ENCODE results near the gene GAREM1.
A peak's percentile ranks its signal among the peaks of the same experiment; 100 is the strongest.
"Not testable (repeated sequence)": the region's sequence is repeated elsewhere in the genome, so short reads cannot be mapped to it uniquely, and the experiment has no call there.

The GAREM1 gene

DNA sequence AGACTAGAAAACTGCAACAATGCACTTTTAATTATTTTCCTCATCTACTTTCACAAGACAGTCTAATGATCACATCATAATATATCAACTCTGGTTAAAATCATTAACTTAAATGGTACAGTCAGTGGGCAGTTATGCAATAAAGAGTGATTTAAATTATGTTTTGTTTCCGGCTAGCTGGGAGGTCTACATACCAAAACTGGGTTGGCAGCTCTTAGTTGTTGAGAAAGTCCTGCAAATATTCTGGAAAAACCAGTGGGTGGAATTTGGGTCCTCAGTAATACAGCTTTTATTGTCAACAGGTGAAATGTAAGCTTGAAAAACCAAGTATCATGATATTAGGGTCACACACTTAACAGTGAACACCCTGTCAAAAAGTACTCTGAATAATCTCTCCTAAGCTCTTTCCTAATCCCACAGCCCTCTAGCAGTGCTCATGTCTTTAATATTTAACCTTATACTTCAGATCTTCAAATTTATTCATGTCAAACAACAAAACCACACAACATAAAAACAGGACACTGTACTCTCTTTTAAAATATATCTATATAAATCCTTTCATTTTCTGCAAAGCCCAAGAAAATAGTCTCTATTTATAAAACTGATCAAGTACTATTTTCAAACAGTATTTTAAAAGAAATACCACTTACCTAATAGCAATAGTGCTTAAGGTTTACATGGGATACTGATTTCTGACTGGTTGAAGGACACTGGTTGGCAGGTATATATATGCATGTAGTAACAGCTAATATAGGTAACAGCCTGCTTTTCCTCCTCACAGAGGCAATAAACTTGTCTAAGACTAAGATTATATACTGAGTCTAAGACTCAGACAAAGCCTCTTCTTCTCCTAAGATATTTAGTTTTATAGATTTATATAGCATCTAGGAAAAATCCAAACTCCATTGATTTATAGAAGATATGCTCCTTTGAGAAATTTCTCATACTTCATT is 103.8 kb downstream of the GAREM1 start:
- no peak for DNase-seq

DNA sequence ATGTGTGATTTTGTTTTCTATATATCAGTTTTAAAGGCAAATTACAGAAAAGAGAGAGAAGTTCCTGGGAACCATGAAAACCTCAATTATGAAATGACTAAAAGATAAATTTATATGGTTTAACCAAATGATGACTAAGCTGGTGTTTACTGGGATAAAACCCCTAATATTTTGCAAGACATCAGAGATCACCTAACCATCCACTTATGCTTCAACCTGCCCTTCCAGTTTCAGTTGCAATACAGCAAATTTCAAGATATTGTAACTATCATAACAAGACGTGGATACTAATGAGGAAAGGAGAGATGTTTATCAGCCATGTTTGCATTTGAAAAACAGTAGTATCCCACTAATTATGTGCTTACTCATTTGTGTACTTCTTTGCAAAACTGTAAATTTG is 108.2 kb downstream of the GAREM1 start:
- DNase-seq = no peak

DNA sequence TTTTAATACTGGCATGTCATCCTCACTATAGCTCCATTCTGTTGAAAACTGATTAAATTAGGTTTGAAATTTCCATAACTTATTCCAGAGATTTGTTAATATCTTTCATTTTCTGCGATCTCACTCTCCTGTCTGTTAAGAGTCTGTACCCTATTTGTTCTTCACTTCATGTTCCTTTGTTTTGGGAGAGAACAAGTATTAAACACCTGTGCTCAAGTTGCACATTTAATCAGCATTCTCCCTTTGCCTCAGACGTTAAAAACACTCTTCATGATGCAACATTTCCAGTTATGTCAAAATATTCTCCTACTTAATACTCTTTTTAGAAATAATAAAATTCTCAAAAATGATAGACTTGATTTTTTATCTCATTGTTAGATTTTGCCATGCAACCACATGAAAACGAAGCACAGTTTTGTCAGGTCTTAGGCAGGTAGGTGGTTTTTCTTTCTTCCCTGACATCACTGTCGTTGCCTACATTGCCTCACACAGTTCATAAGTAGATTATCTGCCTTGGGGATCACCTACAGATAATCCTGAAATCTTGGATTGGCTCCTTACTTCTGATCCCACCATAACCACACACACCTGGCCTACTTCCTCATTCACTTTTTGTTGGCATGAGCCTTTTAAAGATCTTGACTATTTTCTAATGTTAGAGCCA is 109.9 kb downstream of the GAREM1 start:
- no peak for DNase-seq

DNA sequence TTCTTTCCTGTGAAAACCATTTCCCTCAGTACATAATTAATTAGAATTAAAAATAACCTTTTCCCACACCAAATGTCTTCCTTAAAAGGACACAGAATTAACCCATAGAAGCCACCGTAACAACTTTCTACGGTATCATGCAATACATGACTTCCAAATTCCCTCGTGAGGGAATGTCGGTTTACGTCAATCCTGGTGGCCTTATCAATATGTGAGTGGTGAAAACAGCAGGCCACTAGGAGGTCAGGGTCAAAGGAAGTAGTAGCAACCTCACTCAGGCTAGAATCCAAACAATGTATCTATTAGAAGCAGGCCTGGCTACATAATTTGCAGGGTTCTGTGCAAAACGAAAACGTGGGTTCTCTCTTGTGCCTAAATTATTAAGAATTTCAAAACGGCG is 112.2 kb downstream of the GAREM1 start:
- no peak for DNase-seq

DNA sequence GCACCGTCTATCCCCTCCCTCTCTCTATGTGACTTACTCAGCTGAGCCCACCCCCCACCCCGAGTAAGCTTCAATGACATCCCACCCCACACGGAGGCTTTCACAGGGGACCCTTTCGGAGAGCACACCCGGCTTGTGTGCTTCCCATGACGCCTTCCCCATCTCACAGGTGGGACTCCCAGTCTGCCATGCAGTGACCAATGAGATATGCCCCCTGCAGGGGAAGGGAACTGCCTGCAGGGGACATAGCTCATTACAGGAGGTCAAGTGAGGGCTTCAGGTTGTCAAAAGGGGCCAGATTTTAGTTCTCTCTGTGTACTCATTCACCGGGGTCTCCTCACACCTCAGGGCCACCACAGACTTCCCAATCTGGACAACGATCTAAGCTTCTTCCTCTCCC is 112.6 kb downstream of the GAREM1 start:
- DNase-seq = no peak

DNA sequence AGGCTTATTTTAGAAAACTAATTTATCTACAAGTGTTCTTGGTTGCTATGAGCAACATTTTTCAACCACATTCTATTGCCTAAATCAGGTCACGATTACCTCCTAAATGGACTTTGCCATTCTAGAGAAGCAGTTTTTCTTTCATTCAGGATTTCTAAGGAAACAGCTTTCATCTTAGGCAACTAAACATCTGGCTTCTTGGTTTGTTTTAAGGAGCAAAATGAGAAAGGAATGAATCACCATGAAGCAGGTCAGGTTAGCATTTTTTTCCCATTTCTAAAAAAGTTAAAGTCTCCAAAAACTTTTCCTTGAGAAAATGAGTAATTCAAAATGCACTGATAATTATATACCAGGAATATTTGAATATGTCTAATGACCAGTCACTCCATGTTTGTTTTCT is 114.8 kb downstream of the GAREM1 start:
- no peak for DNase-seq

DNA sequence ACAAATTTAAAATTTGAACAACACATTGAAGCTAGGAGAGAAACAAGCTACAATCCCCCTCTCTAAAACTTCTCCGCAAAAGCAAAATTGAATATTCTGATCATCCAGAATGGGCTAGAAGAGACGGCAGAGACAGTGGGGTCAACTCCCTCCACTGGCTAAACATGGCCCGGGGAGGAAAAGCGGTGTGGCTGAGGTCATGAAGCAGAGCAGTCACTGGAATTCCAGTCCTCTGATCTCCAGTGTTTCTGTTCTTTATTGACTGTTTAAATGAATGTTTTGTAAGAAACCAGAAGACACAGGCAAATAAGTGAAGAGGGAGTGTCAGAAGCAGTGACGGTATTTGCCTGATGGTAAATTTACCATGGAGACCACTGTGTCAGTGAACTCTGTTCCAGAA is 116.2 kb downstream of the GAREM1 start:
- no peak for DNase-seq

DNA sequence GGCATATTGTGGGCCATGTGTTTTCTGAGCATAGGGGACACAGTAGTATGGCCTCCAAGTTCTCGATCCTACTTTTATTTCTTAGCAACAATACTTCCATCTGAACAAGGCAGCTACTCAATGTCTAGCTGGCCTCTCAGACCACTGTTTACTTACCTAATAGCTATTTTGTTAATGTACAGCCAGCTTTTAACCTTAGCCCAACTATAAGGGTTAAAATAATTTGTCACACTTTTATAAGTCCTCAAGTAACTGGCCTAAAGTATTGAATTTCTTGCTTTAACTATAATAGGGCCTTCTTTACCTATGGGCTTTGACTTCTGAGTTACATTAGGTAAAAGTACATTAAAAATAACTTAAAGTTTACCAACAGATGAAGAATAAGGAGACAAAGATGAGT is 117.4 kb downstream of the GAREM1 start:
- no peak for DNase-seq

DNA sequence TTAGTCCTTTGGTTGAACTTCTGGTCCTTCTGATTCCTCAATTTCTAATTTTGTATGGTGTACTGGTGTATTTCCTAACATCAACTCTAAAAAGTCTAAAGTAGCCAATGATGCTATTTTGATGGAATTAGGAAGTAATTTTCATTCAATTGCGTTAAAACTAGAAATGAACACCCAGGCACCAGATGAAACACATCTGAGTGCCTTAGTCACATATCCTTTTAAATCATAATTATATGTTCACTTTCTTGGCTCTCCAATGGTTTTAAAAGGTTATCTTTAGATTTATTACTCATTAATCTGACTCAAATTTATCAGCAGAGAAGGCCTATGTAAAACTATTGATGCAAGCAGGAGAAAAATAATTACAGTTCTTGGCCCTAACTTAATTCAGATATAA is 119.7 kb downstream of the GAREM1 start:
- DNase-seq = no peak

DNA sequence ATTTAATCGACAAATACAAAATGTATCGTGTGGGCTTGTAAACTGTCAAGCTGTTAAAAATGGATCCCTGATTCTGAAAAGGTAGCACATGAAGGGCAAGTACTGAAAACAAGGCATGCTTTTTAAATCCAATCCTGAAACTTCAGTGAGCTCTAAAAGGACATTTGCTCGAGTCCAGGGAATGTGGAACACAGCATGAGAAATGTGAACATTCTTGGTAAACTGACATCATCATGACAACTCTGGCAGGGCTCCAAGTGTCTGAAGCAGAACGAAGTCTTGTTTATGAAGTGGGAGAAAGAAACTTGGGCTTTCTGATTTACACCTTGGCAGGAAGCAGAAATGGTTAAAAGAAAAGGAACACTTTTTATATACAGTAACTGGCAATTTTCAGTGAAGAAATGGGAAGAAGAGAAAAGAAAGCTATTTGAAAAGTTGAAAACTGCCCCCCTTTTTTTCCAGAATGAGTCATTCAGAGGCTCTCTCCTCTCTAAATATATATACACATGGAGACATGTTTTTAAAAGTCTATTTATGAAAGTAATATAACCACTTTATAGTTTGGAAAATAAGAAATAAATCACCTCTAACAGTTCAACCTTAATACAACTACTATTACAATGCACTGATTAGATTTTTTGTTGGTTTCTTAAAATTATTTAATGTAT is 120.8 kb downstream of the GAREM1 start:
- DNase-seq = peak; percentile 18

DNA sequence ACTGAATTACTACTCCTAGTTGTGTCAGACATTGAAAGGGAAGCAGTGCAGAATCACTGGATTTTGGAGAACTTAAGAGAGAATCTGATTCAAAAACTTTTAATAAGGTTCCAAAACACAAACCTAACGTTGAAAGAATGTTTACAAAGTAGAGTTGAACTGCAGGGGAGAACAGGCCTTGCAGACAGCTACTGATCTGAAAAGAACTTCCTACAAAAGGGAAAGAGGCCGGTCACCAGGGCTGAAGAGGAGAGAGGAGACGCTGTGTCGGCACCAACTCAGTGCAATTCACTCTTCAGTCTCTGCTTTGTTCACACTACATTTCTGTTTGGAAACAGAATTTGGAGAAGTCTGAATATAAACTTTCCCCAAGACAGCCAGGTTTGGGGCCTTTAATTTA is 124.0 kb downstream of the GAREM1 start:
- DNase-seq = no peak

DNA sequence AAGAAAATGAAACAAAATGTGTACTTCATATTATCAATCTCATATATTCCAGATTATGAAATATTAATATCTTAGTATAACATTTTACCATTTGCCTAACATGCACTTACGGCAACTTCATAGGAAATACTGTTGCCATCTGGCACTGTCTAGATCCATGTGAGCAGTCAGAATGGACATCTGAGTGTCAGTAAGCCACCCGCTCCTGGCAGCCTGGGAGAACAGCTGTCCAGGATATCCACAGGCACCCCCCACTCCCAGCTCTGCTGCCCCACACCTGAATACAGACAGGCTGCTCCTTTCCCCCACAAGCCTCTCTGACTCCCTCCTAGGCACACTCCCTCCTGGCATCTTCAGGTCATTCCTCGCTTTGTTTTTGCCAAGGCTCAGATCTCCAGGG is 127.0 kb downstream of the GAREM1 start:
- DNase-seq = no peak

DNA sequence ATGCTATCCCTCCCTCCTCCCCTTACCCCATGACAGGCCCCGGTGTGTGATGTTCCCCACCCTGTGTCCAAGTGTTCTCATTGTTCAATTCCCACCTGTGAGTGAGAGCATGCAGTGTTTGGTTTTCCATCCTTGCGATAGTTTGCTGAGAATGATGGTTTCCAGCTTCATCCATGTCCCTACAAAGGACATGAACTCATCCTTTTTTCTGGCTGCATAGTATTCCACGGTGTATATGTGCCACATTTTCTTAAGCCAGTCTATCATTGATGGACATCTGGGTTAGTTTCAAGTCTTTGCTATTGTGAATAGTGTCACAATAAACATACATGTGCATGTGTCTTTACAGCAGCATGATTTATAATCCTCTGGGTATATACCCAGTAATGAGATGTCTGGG is 129.6 kb downstream of the GAREM1 start:
- not testable (repeated sequence) for DNase-seq

DNA sequence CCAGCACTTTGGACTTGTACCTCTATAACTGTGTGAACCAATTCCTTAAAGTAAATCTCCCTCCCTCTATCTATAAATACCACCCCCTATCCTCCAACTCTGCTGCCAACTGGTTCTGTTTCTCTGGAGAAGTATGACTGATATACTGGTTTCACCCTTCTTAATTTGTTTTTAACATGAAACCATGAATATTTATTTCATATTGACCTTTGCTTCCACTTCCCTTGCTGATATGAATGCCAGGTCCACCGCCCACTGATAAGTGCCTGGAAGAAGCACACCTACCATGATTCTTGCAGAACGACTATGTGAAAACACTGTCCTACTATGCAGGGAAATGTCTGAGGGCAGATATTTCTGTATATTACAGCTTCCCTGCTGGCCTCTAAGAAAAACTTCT is 131.6 kb downstream of the GAREM1 start:
- DNase-seq = no peak

DNA sequence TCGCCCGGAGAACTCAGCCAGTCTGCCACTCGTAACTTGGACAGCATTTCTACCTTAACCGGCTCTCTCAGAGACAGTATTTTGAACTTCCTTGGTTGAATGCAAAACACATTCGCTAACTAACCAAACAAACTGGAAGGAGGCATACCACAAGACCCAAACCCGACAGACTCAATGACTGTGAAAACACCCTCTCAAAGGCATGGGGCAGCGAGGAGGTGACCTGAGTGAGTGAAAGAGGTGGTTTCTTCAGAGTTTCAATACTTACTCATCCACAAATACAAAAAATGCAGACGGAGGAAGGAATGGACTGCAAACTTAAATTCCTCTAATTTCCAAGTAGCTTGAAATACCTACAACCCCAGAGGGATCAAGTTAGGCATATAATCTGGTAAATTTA is 132.9 kb downstream of the GAREM1 start:
- DNase-seq = no peak

DNA sequence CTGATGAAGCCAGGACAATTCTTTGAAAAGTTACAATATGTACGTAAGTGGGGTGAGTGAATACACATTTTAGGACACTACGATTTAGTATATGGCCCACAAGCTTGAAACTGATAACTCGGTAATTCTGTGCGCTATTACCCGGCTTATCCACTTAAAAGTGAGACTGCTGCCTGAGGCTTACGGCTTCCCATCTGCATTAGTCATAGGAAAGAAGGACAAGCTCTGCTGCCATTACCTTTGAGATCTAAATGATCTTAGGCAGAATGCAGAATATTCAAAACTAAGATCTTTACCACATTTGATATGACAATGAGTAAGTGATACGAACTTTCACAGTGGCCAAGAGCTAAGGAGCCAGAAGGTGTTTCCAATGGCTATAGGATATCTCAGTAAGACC is 133.3 kb downstream of the GAREM1 start:
- no peak for DNase-seq

DNA sequence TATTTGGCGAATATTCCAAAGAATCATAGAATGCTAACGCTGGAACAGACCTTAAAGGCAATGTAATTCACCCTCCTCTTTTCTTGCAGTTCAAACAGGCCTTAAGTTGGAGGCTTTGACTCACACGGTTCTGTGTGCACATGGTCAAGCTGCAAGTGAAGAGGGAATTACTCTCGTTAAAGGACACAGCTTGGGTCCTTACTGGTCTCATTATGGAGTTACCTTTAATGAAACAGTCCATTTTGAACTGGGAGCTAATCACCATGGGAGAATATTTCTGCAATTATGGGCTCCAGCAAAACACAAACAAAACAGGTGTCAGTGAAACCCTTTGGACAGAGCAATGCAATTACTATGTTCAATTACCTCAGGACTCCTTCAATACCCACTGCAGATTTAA is 135.5 kb downstream of the GAREM1 start:
- no peak for DNase-seq

DNA sequence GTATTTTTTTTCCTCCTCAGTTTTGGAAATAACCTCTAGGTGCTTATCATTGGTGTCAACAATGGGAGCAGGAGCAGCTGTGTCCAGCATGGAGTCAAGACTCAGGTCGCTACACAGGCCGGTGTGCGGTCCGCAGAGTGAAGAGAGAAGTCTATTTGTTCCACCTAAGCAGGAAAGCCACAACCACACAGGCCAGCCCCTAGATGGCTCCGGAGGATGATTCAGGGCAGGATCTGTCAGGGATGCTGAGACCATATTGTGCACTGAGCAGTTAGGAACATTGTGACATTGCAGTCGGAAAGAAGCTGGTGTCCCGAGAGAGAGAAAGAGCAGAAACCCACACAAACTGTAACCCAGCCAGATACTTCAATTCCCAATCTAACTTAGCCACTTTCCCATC is 136.9 kb downstream of the GAREM1 start:
- DNase-seq = peak; percentile 49

DNA sequence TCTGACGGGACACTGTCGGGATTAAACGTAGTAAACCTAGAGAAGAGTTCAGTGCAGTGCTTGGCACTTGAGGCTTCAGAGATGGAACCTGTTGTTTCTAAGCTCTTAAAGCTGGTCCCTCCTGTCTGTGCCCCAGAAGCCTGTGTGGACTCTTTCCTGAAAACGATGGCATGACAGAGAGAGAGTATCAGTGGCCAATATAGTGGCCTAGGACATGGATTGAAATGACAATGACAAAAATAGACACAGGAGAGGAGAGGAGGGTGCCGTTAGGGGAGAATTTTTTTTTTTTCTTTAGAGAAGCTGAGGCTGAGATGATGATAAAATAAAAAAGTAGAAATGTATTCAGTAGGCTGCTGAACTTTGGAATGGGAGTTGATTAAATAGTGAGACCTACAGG is 138.0 kb downstream of the GAREM1 start:
- DNase-seq = no peak

DNA sequence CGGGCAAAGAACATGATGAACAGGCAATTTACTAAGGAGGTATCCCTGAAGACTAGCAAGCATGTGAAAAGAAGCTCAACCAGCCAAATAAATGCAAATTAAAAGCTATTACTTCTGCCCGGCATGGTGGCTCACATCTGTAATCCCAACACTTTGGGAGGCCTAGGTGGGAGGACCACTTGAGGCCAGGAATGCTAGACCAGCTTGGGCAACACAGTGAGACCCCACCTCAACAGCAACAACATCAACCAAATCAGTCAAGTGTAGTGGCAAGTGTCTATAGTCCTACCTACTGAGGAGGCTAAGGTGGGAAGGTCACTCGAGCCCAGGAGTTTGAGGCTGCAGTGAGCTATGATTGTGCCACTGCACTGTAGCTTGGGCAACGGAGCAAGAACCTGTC is 141.7 kb downstream of the GAREM1 start:
- DNase-seq = no peak

DNA sequence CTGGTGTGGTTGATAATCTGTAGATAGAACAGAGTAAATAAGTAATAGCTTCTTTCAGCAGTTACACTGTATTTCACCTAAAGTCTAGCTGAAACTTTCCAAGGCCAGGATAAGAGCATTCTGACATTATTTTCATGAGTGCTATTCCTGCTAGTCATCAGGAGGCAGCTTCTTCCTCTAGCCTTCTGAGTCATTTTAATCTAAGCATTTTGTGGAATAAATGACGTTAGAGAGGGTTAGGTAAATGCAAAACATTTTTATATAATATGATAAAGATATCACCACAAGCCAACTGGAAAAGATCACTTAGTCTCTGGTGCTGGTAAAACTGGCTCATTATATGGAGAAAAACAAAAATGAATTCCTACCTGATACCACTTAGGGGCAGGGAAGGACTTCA is 142.3 kb downstream of the GAREM1 start:
- no peak for DNase-seq

DNA sequence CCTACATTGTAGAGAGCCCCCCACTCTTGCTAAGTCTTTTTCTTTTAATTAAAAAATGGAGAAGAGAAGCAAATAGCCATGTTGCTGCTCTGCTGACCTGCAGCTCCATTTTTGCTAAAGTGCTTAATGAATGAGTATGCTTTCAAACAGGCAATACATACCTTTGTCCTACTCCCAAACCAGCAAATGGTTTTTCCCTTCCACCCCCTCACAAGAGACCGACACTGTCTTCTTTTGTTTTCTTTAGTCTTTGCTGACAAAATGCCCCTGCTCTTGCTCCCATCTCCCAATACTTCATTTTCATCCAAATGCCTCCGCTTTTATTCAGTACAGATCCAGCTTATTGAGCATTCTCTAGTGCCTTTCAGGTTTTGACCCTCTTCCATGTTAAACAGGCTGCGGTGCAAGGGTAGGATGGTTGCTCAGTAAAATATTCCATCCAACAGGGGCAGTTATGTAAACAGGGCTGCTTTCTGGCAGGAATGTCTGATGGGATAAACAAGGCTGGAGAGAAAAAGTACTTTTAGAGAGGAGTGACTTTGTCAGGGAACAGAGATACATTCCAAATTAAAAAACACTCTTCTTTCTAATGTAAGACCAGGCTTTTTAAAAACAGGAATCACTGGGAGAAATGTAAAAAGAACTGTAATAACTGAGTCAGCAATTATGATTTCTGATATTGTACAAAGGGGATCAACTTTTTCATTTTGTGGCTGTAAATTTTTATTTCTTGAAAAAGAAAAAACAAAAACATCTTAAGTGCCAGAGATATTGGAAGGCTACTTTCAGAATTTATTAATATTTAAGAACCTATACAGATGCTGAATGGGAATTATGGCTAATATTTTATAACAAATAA is 144.0 kb downstream of the GAREM1 start:
- no peak for DNase-seq

DNA sequence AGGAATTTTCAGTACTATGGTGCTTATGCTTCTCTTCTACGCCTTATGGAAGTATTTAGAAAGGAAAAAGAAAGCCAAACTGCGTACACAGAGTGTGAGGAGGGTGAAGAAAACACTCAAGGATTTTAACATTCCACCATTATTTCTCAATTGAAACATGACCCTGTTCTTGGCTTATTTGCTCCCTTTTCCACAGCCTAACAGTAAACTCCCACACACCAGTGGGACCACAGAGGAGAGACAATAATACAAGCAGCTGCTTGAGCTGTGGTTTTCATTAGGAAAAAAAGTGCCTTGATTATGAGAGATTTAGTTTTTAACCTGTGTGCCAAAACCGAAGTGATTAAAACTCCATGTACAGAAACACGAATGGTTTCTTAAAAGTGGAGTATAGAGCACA is 146.5 kb downstream of the GAREM1 start:
- DNase-seq = no peak
